ENCODE measurements around the gene NUDT17. TPM values are rescaled to one million over a fixed set of nuclear protein-coding genes. Genes with fewer than 3 reads are reported as not detected.

NUDT17 gene
- total RNA-seq, 4 donors from 2014 or later: 0.95 to 2.2 (median 1.1) TPM; not detected in 1

DNA sequence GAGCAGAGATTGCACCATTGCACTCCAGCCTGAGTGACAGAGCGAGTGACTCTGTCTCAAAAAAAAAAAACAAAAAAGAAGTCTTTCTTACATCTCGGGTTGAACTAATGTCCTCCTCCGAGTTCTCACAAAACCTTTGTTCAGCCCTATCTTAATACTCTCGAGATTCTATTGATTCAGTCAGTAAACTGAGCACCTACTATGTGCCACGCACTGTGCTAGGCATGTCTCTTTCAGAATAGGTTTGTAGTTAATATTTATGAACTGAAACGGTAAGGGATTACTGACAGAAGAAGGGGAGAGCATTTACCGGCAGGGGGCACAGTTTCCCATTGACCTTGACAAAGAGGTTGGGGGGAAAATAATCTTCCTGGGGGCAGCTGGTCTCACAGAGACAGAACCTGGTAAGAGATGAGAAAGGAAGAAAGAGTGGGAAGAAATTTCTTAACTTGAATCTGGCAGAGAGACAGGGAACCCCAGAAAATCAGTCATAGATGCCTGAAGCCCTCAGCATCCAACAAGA is 10.1 kb downstream of the NUDT17 start:
- TF ChIP-seq EP300 (IDR thresholded peaks at IDR 0.05; ENCODE audit: low read depth) (no peak), POLR2A (IDR thresholded peaks at IDR 0.05) (no peak), POLR2AphosphoS5 (IDR thresholded peaks at IDR 0.05) (no peak)
- TF ChIP-seq, protein P1, sequence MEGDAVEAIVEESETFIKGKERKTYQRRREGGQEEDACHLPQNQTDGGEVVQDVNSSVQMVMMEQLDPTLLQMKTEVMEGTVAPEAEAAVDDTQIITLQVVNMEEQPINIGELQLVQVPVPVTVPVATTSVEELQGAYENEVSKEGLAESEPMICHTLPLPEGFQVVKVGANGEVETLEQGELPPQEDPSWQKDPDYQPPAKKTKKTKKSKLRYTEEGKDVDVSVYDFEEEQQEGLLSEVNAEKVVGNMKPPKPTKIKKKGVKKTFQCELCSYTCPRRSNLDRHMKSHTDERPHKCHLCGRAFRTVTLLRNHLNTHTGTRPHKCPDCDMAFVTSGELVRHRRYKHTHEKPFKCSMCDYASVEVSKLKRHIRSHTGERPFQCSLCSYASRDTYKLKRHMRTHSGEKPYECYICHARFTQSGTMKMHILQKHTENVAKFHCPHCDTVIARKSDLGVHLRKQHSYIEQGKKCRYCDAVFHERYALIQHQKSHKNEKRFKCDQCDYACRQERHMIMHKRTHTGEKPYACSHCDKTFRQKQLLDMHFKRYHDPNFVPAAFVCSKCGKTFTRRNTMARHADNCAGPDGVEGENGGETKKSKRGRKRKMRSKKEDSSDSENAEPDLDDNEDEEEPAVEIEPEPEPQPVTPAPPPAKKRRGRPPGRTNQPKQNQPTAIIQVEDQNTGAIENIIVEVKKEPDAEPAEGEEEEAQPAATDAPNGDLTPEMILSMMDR (IDR thresholded peaks at IDR 0.05): no peak
- Histone ChIP-seq H3K4me1 (peaks cover 6 to 17% (median 13%) of the 10 kb centered on the region in 4 donors), H3K4me3 (no peak overlapping the region), H3K36me3 (peaks cover 0 to 36% (median 9%) of the 10 kb centered on the region in 4 donors), H3K27me3 (no peaks in the 10 kb centered on the region), H3K9me3 (no peaks in the 10 kb centered on the region), H3K27ac (no peak overlapping the region)
- intact Hi-C loops (cut with DNase I; ENCODE audit: low total_unique reads) (no loop called here), in situ Hi-C loops (cut with MboI; ENCODE audit: low pct_ligation_motif_present in 1 of 4, low pct_unique_long_range_greater_than_20kb in 1 of 4, low sequenced_read_pairs in 3 of 4) (no loop called here)
- no peak for DNase-seq
- WGBS, 2 donors (ENCODE audit: low coverage in 1 of 2): 78 to 82% methylated on average over 7 of the region's 7 CpGs

- peaks cover 6 to 17% (median 13%) of the 10 kb centered on the region in 4 donors for H3K4me1 ChIP-seq
- intact Hi-C loops (cut with DNase I; ENCODE audit: low total_unique reads) (no loop called here), in situ Hi-C loops (cut with MboI; ENCODE audit: low pct_ligation_motif_present in 1 of 4, low pct_unique_long_range_greater_than_20kb in 1 of 4, low sequenced_read_pairs in 3 of 4) (no loop called here)
- 88% methylated on average over 4 of the region's 4 CpGs; no CpG with 5 or more reads in 1 of the 2 donors for WGBS, 2 donors (ENCODE audit: low coverage in 1 of 2)
- H3K27ac ChIP-seq: no peak overlapping the region
- peaks cover 0 to 26% (median 7%) of the 10 kb centered on the region in 4 donors for H3K36me3 ChIP-seq
- no peaks in the 10 kb centered on the region for H3K27me3 ChIP-seq
- no peak for DNase-seq
- TF ChIP-seq POLR2A (IDR thresholded peaks at IDR 0.05) (no peak), EP300 (IDR thresholded peaks at IDR 0.05; ENCODE audit: low read depth) (no peak), POLR2AphosphoS5 (IDR thresholded peaks at IDR 0.05) (no peak)
- TF ChIP-seq, protein P1 (IDR thresholded peaks at IDR 0.05): no peak
- no peaks in the 10 kb centered on the region for H3K9me3 ChIP-seq
- no peak overlapping the region for H3K4me3 ChIP-seq
These were observed 11.7 kb downstream of the NUDT17 start for GRCh38 chr1:145857170-145857569.

DNA sequence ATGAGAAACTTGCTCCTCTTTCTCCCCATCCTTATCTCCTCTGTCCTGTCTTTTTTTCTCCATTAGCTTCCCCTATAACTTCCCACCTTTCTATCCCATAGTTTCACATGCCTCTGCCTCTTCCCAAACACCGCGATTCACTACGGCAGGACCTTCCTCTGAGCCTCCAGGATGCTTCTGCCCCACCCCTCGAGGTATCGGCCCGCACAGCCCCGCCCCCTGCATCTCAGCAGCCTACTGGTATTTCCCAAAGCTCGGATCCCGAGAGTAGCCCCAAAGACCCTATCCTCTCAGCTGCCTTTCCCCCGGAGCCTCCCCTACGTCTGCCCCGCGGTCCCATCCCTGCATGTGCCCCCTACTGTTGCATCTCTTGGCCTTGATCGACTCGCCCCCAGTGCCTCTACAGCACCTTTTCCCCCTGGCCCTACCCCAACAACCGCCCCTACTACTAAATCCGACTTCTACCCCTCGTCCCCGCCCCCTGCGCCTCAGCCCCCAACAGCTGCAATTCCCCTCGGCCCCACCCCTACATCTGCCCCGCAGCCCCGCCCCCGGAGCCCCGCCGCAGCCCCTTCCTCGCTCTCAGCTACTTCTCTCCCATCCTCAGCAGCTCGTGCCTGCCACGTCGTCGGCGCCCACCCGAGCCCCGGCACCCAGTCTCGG is 12.9 kb downstream of the NUDT17 start:
- H3K4me1 ChIP-seq: peaks cover 6 to 17% (median 13%) of the 10 kb centered on the region in 4 donors
- 0% methylated on average over 3 to 17 of the region's 35 CpGs for WGBS, 2 donors (ENCODE audit: low coverage in 1 of 2)
- peaks cover 0 to 16% (median 6%) of the 10 kb centered on the region in 4 donors for H3K36me3 ChIP-seq
- TF ChIP-seq POLR2A (IDR thresholded peaks at IDR 0.05) (no peak), EP300 (IDR thresholded peaks at IDR 0.05; ENCODE audit: low read depth) (no peak), POLR2AphosphoS5 (IDR thresholded peaks at IDR 0.05) (no peak)
- TF ChIP-seq, protein P1 (IDR thresholded peaks at IDR 0.05): no peak
- no peaks in the 10 kb centered on the region for H3K9me3 ChIP-seq
- peak overlapping the region; percentile 64 to 89 (median 80) for H3K4me3 ChIP-seq
- peak overlapping the region; percentile 90 to 94 (median 92) for H3K27ac ChIP-seq
- intact Hi-C loops (cut with DNase I; ENCODE audit: low total_unique reads) (no loop called here), in situ Hi-C loops (cut with MboI; ENCODE audit: low pct_ligation_motif_present in 1 of 4, low pct_unique_long_range_greater_than_20kb in 1 of 4, low sequenced_read_pairs in 3 of 4) (no loop called here)
- DNase-seq: peak; percentile 75
- no peaks in the 10 kb centered on the region for H3K27me3 ChIP-seq

DNA sequence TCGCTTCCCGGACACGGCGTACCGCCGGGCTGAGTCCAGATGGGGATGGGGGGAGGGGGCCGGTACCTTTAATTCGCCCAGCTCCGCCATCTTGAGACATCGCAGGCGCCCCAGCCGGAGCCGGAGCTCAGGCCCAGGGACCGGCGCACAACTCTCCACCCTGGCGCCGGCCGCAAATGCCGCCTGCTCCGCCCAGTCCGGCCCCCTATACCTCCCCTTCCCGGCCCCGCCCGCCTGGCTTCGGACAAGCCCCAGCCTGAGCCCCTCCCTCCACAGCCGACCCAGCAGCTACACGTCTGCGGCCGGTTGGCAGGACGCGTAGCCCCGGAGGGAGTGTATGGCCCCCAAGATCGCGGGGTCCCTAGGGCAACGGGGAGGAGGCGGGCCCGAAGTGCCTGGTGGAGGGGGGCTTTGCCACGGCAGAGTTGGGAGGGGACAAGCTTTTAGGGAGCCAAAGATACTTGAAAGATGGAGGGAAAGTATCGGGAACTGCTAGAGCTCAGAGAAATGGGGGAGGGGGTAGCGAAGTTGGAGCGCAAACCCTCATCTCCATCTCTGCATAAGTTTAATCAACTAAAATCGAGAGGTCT is 13.6 kb downstream of the NUDT17 start, which contains the start of gene PIAS3:
Gene PIAS3 (minus strand): TSS at position 181 of the 590 bp plus-strand sequence. CDS start 91 bp downstream, at position 90.
- intact Hi-C loops (cut with DNase I; ENCODE audit: low total_unique reads) (no loop called here), in situ Hi-C loops (cut with MboI; ENCODE audit: low pct_ligation_motif_present in 1 of 4, low pct_unique_long_range_greater_than_20kb in 1 of 4, low sequenced_read_pairs in 3 of 4) (no loop called here)
- TF ChIP-seq POLR2AphosphoS5 (IDR thresholded peaks at IDR 0.05): peak; percentile 92 to 95 (median 94)
- no peak for TF ChIP-seq EP300 (IDR thresholded peaks at IDR 0.05; ENCODE audit: low read depth)
- TF ChIP-seq, protein P1 (IDR thresholded peaks at IDR 0.05): no peak
- TF ChIP-seq POLR2A (IDR thresholded peaks at IDR 0.05): peak; percentile 81
- peak within 1 kb of the TSS; percentile 90 to 94 (median 92) for H3K27ac ChIP-seq
- WGBS, 2 donors (ENCODE audit: low coverage in 1 of 2): 1% methylated on average over 36 of the region's 42 CpGs; no CpG with 5 or more reads in 1 of the 2 donors
- H3K36me3 ChIP-seq: peaks cover 0 to 16% (median 4%) of the 10 kb centered on the region in 4 donors
- peaks cover 6 to 17% (median 13%) of the 10 kb centered on the region in 4 donors for H3K4me1 ChIP-seq
- H3K9me3 ChIP-seq: no peaks in the 10 kb centered on the region
- no peaks in the 10 kb centered on the region for H3K27me3 ChIP-seq
- peak within 1 kb of the TSS; percentile 64 to 89 (median 80) for H3K4me3 ChIP-seq
- peak; percentile 97 for DNase-seq

Measured in transverse colon (tissue), 4 donors.